GM12873 (cell line): ENCODE measurements around the gene MNX1.

Experiments
- CTCF ChIP-seq: IDR thresholded peaks from 2 replicates; pipeline ENCODE4 v1.5.1; 2012; ENCODE audit warnings: low read depth, mild to moderate bottlenecking, moderate library complexity, low read length, control low read depth; ENCODE audit not compliant: insufficient read depth; ENCODE audit errors: missing control alignments

Gene MNX1

GRCh38 chr7:157032128-157032527 is 21.7 kb upstream of the MNX1 start:
- TF ChIP-seq CTCF, result no peak

- TF ChIP-seq CTCF, result no peak
Observed at GRCh38 chr7:157028199-157028903, 17.9 kb upstream of the MNX1 start.

GRCh38 chr7:157027568-157028198 is 17.2 kb upstream of the MNX1 start:
- no peak for TF ChIP-seq CTCF

- no peak for TF ChIP-seq CTCF
Observed at GRCh38 chr7:157024716-157025115, 14.3 kb upstream of the MNX1 start.

GRCh38 chr7:157023589-157023905 is 13.1 kb upstream of the MNX1 start:
- TF ChIP-seq CTCF, result no peak

GRCh38 chr7:157022681-157023588 is 12.5 kb upstream of the MNX1 start:
- TF ChIP-seq CTCF, result no peak
